Regular cardiac myocyte (primary cell): ENCODE data around the gene GNG14. TPM values are rescaled to one million over a fixed set of nuclear protein-coding genes. Genes with fewer than 3 reads are reported as not detected.

Experiments
- total RNA-seq: library from RNA; depleted of rRNA; stranded (reverse); fragments of >200 nt; gene quantifications from 2 replicates; pipeline ENCODE4 v1.2.3, GENCODE V29; 2014

The GNG14 gene
- not detected in 2 replicates for total RNA-seq

GRCh38 chr19:12687496-12688196 is at the start of gene GNG14:
Gene GNG14, plus strand, starts transcription at chr19:12687998. Its CDS starts 51 bp downstream, at chr19:12688049.

GRCh38 chr19:12666265-12667048 is 21.3 kb upstream of the GNG14 start, which contains the start of the genes MAN2B1 and WDR83:
Gene MAN2B1, minus strand, starts transcription at chr19:12666742. Its CDS starts 41 bp downstream, at chr19:12666701.
Gene WDR83, plus strand, starts transcription at chr19:12666807. Its CDS starts 2,984 bp downstream, at chr19:12669791.

GRCh38 chr19:12681074-12681987 is 6.5 kb upstream of the GNG14 start, which contains the start of gene DHPS:
Gene DHPS, minus strand, starts transcription at chr19:12681880. Its CDS starts 114 bp downstream, at chr19:12681766.

DNA sequence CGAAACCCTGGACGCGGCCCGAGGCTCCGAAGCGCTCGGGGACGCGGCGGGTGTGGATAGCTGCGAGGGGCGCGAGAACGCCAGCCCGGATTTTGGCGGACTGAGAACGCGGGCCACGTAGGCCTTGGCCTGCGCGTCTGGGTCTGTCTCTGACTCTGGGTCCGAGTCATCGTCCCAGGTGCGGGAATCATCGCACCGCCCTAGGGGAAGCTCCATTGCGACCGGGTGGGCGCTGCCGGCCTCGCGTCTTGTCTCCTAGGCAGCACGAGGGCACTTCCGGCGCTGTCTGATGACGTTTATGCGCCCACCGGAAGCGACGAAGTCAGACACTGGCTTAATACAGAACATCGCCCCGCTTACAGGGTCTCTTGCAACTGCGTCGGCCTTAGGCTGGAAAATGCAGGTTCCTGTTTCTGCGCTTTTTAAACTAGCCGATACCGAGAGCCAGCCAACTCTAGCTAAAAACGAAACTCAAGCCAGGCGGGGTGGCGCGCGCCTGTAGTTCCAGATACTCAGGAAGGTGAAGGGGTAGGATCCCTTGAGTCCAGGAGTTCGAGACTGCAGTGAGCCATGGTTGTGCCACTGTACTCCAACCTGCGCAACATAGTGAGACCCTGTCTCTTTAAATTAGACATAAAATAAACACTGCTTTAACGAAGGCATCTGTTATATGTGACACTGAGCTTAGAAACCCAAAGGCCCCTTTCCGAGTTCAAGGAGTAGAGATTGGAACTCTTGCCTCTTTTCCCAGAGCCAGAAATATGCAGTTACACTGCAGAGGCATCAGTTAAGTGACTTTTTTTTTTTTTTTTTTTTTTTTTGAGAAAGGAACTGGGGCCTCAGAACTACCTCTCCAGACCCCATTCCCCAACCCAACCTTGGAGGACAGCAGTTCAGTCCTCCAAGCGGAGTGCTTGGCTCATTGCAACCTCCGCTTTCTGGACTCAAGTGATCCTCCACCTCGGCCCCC is 8.9 kb downstream of the GNG14 start, which contains the start of gene FBXW9:
TSS of gene FBXW9 (minus strand) at position 266 of the 970 bp plus-strand sequence. CDS start at position 216, 50 bp downstream.

DNA sequence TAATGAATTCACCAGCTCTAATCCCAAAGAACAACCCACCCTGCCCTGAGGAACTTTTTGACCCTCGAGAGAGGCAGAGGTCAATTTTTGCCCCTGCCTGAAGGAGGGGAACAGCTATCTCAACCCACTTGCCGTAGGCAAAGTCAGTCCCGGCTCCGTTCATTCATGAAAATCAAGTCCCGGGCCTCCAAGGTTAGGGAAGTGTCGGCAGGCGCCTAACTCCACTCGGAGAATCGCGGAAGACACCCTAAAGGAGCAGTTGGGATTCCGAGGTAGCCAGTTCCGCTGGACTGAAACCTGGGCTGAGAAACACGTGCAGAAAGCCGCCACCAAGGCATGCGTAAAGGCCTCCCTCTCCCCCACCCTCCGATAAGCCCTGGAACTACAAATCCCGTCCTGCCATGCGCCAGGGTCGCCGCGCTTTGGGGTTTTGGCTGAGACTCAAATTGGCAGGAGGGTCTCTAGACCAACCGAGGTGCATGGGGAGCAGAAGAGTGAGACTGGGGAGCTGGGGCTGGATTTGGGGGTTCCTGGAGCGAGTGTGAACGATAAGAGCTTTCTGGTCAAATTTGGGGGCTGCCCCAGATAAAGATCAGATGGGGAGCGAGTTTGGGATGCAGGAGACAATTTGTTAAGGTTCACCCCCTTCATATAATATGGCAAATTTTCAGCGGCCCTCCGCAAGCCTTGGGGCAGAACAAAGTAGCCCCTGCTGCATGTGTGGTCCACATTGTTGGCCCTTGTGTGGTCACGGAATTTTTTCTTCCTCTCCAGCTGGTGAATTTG is 36.0 kb downstream of the GNG14 start, which contains the start of gene TNPO2:
TSS of gene TNPO2 (minus strand) at position 292 of the 786 bp plus-strand sequence. CDS start 2,955 bp downstream, outside the sequence.

DNA sequence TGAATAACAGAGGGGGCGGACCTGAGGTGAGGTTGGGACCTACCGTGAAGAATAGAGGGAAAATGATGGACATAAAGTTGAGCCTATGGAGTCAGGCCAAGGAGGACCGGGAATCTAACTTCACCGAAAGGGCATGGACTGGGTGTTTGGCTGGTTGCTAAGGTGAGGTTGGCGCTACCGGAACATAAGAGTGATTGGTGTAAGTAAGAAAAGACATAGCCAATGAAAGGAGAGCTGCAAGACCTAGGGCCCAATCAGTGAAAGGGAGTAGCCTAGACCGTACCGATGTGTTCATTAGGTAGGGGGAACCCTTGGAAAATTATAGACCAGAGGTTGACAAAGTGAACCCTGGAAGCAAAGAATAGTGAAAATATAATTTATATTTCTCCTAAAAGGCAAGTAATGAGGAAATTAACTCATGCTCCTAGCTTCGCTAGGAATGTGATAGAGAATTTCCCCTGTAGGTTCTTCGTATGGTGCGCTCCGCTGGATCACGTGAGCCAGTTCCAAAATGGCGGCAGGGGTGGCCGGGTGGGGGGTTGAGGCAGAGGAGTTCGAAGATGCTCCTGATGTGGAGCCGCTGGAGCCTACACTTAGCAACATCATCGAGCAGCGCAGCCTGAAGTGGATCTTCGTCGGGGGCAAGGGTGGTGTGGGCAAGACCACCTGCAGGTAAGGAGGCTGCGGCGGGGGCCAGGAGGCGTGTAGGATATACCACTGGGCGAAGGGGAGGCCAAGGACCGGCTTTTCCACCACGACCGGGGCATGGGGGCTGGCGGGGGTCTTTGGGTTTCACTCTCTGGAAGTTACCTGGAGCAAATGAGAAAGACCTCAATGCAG is 49.4 kb downstream of the GNG14 start, which contains the start of gene GET3:
TSS of gene GET3 (plus strand) at position 503 of the 840 bp plus-strand sequence. CDS start at position 512, 9 bp downstream.

Other genes starting within 250 kb of the GNG14 start
- gene ZNF443, start 247.0 kb upstream of the GNG14 start, total RNA-seq = 3.7 and 3.8 TPM in 2 replicates
- 3.1 and 5.9 TPM in 2 replicates for gene ZNF709, start 203.2 kb upstream of the GNG14 start, total RNA-seq
- gene ZNF564, start 136.5 kb upstream of the GNG14 start, total RNA-seq = 8.6 and 11.6 TPM in 2 replicates
- gene ZNF490, start 77.2 kb upstream of the GNG14 start, total RNA-seq = 7.3 and 10.9 TPM in 2 replicates
- 15.9 and 17.5 TPM in 2 replicates for gene ZNF791, start 77.1 kb upstream of the GNG14 start, total RNA-seq
- 13.8 and 32.4 TPM in 2 replicates for gene MAN2B1, start 21.3 kb upstream of the GNG14 start, total RNA-seq
- 9.9 and 11.3 TPM in 2 replicates for gene WDR83, start 21.2 kb upstream of the GNG14 start, total RNA-seq
- gene DHPS, start 6.1 kb upstream of the GNG14 start, total RNA-seq = 58.6 and 74.8 TPM in 2 replicates
- gene FBXW9, start 8.6 kb downstream of the GNG14 start, total RNA-seq = 3.7 and 7.9 TPM in 2 replicates
- gene TNPO2, start 35.9 kb downstream of the GNG14 start, total RNA-seq = 27.0 and 27.1 TPM in 2 replicates
- 121 and 222 TPM in 2 replicates for gene TRIR, start 46.7 kb downstream of the GNG14 start, total RNA-seq
- gene GET3, start 49.5 kb downstream of the GNG14 start, total RNA-seq = 79.8 and 154 TPM in 2 replicates
- gene BEST2, start 63.8 kb downstream of the GNG14 start, total RNA-seq = not detected in 2 replicates
- 11.1 and 18.3 TPM in 2 replicates for gene HOOK2, start 87.6 kb downstream of the GNG14 start, total RNA-seq
- 78.2 and 101 TPM in 2 replicates for gene JUNB, start 103.5 kb downstream of the GNG14 start, total RNA-seq
- 184 and 196 TPM in 2 replicates for gene PRDX2, start 113.8 kb downstream of the GNG14 start, total RNA-seq
- not detected in 2 replicates for gene THSD8, start 114.1 kb downstream of the GNG14 start, total RNA-seq
- 10.1 and 78.6 TPM in 2 replicates for gene RNASEH2A, start 118.6 kb downstream of the GNG14 start, total RNA-seq
- gene RTBDN, start 146.6 kb downstream of the GNG14 start, total RNA-seq = not detected in 2 replicates
- gene MAST1, start 150.5 kb downstream of the GNG14 start, total RNA-seq = 3.4 TPM in 1 of 2 replicates, not detected in the other
- 7.9 and 28.8 TPM in 2 replicates for gene DNASE2, start 193.5 kb downstream of the GNG14 start, total RNA-seq
- gene KLF1, start 199.2 kb downstream of the GNG14 start, total RNA-seq = not detected in 2 replicates
- gene GCDH, start 203.2 kb downstream of the GNG14 start, total RNA-seq = 30.4 and 48.3 TPM in 2 replicates
- gene SYCE2, start 231.3 kb downstream of the GNG14 start, total RNA-seq = 0.19 and 0.28 TPM in 2 replicates
- gene FARSA, start 245.7 kb downstream of the GNG14 start, total RNA-seq = 55.8 and 94.5 TPM in 2 replicates